Stimulated activated CD8-positive, alpha-beta memory T cell treated with anti-CD3 and anti-CD28 coated beads, Interleukin-4, amount 100 ng/mL, for 1 hour (primary cell): Measurements from ENCODE around the gene H6PD.

Source experiments
- DNase-seq, 2 donors: peaks; one replicate each; pipeline ENCODE4 v3.0.0-alpha.2; 2020; ENCODE audit warnings: low read depth in 2 of 2, low spot score in 1 of 2

The H6PD gene

GRCh38 chr1:9207086-9207485 lies 27.5 kb upstream of the H6PD start:
- no peak for DNase-seq

GRCh38 chr1:9207715-9208114 lies 26.9 kb upstream of the H6PD start:
- DNase-seq: no peak

DNA sequence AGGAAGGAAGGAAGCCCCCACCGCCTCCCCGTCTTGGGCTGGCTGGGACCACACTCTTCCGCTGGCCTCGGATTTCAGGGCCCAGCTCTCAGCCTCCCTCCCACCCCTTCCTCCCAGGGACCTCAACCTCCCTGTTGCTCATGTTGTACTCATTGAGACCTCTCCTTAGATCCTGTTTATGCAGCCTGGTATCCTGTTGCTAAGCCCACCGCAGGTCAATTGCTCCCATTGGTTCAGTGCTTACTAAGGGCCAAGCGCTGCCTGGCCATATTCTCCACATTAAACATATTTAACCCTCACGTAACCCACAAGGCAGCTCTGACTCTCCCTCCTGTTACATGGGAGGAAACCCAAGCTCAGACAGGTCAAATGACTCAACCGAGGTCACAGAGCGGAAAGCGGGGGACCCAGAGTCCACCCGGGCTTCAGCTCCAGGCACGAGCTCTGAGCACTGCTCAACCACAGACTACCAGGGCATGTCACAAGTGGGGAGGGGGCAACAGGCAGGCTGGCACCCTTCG lies 23.2 kb upstream of the H6PD start:
- DNase-seq: no peak

DNA sequence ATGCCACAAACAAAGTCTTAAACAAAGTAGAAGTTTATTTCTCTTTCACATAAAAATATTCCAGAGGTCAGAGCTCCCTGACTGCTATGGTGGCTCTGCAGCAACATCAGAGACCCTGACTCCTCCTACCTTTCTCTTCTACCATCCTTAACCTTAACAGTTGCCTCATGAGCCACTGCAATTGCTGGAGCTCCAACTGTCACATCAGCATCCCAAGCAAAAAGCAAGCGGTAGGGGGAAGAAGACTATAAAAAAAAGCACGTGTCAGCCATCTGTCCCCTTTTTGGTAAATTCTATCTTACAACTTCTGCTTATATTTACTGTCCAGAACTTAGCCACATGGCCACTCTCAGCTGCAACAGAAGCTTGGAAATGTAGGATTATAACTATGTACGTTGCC lies 21.8 kb upstream of the H6PD start:
- DNase-seq: no peak

DNA sequence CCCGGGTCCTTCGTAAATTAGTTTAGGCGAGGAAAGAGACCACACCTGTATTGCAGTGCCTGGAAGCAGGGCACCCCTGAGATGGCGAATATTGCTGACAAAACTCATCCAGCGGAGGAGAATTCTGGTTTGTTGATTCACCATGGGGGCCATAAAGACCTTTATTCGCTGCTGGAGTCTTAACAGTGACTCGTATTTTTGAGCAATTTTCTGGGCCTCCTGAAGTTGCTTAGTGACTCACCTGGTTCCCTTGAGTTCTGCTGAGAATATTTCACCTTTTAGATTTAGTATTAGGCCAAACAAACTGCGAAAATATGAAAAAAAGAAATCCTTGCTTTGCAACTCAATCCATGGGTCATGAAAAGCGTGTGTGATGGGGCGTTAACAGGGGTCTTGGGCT lies 20.6 kb upstream of the H6PD start:
- DNase-seq: no peak

DNA sequence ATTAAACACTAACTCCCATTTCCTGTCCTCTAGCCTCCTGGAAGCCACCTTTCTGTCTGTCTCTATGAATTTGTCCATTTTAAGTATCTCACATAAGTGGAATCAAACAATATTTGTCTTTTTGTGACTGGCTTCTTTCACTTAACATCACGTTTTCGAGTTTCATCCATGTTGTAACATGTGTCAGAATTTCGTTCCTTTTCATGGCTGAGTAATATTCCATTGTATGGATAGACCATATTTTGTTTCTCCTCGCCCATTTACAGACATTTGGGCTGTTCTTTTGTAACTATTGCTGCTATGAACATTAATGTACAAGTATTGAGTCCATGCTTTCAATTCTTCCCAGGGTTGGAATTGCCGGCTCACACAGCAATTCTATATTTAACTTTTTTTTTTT lies 15.7 kb upstream of the H6PD start:
- DNase-seq: no peak

GRCh38 chr1:9222846-9223625 lies 11.5 kb upstream of the H6PD start:
- DNase-seq: no peak

DNA sequence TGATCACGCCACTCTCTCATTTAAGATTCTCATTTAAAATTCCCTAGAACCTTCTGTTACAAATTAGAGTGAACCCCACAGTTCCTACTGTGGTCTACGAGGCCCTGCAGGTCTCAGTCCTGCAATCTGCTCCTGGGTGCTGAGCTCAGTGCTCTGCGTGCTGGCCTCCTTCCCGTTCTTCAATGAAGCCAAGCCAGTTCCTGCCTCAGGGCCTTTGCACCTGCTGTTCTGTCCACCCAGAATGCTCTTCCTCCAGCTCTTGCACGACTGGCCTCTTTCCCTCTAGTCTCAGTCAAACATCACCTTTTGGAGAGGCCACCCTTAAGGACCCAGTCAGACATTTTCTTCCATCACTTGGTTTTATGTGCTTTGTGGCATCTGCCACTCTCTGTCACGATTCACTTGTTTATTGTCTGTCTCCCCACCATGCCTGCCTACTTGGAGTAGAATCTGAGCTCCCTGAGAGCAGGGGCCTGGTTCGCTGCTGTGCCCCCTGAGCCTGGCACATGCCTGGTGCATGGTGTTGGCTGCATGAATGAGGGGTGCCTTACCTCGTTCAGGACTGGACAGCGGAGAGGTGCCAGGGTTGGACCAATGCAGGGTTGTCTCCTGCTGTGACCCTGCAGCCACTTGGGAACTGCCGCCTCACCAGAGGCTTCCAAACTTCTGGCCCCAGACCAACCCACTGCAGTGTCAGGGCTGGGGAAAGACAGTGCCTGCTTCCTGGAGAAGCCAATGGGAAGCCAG lies 9.7 kb upstream of the H6PD start:
- DNase-seq: no peak

DNA sequence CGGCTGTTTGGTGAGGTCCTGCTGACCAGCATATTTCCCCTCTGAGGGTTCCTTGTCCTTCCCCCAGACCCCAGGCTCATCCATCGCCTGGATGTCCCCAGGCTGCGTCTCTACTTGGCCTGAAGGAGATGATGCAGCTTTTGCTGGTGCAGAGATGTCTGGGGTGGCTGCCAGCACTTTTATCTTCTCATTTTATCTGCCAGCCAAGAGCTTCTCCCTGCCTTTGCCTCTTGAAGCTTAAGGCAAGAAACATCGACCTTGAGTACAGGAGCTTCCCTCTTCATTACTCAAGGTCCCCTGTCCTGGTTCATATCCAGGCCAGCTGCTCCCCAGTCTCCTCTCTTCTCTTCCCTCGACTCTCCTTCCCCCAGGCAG lies 9.2 kb upstream of the H6PD start:
- DNase-seq: no peak

DNA sequence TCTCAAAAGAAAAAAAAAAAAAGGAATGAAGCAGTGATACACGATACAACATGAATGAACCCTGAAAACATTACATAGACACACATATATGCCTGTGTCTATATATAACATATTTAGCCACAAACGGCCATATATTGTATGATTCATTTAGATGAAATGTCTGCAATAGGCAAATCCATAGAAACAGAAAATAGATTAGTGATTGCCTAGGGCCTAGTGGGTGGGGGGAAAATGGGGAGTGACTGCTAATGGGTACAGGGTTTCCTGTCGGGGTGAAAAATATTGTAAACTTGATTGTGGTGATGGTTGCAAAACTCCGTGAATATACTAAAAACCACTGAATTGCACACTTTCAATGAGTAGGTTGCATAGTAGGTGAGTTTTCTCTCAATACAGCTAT lies 6.0 kb upstream of the H6PD start:
- no peak for DNase-seq

- no peak for DNase-seq
Measured at GRCh38 chr1:9229549-9229948, 5.0 kb upstream of the H6PD start.

DNA sequence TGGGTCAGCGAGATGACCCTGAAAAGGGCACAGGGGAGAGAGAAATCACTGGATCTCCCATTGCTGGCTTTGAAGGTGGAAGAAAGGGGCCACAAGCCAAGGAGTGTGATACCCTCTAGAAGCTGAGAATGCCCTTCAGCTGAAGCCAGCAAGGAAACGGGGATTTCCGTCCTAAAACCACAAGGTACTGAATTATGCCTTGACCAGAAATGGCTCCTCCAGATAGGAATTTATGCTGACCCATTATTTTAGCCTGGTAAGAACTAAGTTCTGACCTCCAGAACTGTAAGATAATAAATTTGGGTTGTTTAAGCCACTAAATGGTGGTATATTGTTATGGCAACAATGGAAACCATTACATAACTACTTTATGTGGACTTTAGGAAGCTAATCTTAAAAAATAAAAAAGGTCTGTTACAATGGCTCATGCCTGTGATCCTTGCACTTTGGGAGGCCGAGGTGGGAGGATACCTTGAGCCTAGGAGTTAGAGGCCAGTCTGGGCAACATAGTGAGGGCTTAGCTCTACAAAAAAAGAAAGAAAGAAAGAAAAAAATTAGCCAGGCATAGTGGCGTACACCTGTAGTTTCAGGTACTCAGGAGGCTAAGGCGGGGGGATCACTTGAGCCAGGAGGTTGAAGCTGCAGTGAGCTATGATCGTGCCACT lies 3.6 kb upstream of the H6PD start:
- DNase-seq: no peak

DNA sequence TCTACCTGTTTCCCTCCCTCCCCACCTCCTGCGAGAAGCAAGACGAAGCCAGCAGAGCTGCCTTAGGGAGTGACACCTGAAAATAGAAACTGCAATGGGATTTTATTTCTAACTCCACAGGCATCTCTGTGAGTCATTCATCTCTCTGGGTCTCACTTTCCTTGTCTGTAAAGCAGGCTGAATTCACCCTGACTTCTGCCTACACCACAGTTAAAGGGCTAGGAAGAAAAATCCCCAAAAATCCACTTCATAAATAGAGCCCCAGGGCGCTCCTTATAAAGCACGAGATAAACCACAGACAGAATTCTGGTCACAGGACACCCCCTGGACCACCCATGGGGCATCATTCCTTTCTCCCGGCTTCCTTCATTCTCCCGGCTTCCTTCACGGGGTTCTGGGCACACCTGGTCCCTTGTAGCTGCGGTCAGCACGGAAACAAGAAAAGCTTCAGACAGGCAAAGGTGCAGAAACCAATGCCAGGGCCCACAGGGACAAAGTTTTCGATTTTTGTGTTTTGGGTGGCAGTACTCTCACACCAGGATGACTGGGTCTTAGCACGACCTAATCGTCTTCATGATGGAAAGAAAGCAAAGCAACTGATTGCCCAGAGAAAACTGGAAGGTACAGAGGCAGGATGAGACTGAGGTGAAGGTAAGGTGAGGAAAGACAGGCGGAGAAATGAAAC lies 2.8 kb upstream of the H6PD start:
- DNase-seq: no peak

GRCh38 chr1:9233241-9233941 lies 1.2 kb upstream of the H6PD start:
- no peak for DNase-seq

DNA sequence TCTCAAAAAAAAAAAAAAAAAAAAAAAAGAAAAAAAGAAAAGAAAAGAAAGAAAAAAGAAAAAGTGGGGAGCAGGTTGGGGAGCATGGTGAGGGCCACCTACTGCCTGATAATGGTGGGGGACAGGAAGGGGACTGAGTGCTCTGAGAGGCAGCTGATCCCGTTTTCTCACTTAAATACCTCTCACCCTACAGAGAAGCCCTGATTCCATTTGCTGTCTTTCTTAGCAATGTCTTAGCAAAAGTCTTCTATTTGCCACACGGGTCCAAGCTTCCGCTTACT lies 692 bp upstream of the H6PD start:
- no peak for DNase-seq

- DNase-seq: no peak
Measured at GRCh38 chr1:9235096-9235459, 504 bp downstream of the H6PD start.

DNA sequence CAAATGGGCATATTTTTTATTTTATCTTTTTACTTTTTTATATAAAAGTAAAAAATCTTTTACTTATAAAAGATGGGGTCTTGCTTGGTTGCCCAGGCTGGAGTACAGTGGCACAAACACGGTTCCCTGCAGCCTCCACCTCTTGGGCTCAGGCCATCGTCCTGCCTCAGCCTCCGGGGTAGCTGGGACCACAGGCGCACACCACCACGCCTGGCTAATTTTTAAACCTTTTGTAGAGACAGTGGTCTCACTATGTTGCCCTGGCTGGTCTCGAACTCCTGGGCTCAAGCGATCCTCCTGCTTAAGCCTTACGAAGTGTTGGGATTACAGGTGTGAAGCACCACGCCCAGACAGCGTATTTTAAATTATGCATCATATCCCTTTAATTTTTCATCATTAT lies 986 bp downstream of the H6PD start:
- DNase-seq: no peak

GRCh38 chr1:9238134-9238533 lies 3.6 kb downstream of the H6PD start:
- no peak for DNase-seq

- no peak for DNase-seq
Measured at GRCh38 chr1:9238550-9238949, 4.0 kb downstream of the H6PD start.

- peak in 1 of 2 donors; percentile 19 for DNase-seq
Measured at GRCh38 chr1:9239622-9240401, 5.2 kb downstream of the H6PD start.
